ENCODE results near the gene THEM4.

The THEM4 gene

GRCh38 chr1:151867765-151868411, 41.4 kb downstream of the THEM4 start:
- DNase-seq: no peak
- Histone ChIP-seq H3K9me3 (ENCODE audit: severe bottlenecking) (no peaks in the 10 kb centered on the region), H3K27me3 (ENCODE audit: insufficient read depth, low read depth, severe bottlenecking) (no peaks in the 10 kb centered on the region), H3K27ac (no peak overlapping the region), H3K4me3 (ENCODE audit: low read depth, low read length) (no peak overlapping the region), H3K36me3 (no peaks in the 10 kb centered on the region)
- TF ChIP-seq, protein P1, sequence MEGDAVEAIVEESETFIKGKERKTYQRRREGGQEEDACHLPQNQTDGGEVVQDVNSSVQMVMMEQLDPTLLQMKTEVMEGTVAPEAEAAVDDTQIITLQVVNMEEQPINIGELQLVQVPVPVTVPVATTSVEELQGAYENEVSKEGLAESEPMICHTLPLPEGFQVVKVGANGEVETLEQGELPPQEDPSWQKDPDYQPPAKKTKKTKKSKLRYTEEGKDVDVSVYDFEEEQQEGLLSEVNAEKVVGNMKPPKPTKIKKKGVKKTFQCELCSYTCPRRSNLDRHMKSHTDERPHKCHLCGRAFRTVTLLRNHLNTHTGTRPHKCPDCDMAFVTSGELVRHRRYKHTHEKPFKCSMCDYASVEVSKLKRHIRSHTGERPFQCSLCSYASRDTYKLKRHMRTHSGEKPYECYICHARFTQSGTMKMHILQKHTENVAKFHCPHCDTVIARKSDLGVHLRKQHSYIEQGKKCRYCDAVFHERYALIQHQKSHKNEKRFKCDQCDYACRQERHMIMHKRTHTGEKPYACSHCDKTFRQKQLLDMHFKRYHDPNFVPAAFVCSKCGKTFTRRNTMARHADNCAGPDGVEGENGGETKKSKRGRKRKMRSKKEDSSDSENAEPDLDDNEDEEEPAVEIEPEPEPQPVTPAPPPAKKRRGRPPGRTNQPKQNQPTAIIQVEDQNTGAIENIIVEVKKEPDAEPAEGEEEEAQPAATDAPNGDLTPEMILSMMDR (IDR thresholded peaks at IDR 0.05; ENCODE audit: low read depth, low read length): no peak

GRCh38 chr1:151867321-151867720, 42.0 kb downstream of the THEM4 start:
- Histone ChIP-seq H3K27ac (no peak overlapping the region), H3K9me3 (ENCODE audit: severe bottlenecking) (no peaks in the 10 kb centered on the region), H3K27me3 (ENCODE audit: insufficient read depth, low read depth, severe bottlenecking) (no peaks in the 10 kb centered on the region), H3K36me3 (no peaks in the 10 kb centered on the region), H3K4me3 (ENCODE audit: low read depth, low read length) (no peak overlapping the region)
- no peak for DNase-seq
- TF ChIP-seq, protein P1 (IDR thresholded peaks at IDR 0.05; ENCODE audit: low read depth, low read length): no peak

DNA sequence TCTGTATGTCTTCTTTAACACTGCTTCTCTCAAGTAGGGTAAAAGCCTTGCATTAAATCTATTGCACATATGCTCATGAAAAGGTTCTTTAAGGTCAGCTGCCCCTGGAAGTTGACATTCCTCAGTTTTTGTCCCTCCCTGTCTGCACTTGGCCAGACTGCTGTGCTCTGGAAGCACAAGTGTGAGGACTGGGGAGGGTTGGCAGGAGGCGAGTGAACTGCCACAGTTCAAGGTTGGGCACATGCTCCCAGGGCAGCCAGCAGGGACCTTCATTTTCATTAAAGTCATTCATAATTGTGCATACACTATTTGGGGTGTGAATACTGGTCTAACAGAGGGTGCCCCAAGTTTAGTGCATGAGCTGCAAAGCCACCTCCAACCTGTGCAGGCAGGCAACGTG, 44.9 kb downstream of the THEM4 start:
- TF ChIP-seq, protein P1 (IDR thresholded peaks at IDR 0.05; ENCODE audit: low read depth, low read length): no peak
- H3K9me3 ChIP-seq (ENCODE audit: severe bottlenecking): no peaks in the 10 kb centered on the region
- peak; percentile 64 for DNase-seq
- no peak overlapping the region for H3K4me3 ChIP-seq (ENCODE audit: low read depth, low read length)
- H3K27ac ChIP-seq: no peak overlapping the region
- H3K27me3 ChIP-seq (ENCODE audit: insufficient read depth, low read depth, severe bottlenecking): no peaks in the 10 kb centered on the region
- H3K36me3 ChIP-seq: no peaks in the 10 kb centered on the region

DNA sequence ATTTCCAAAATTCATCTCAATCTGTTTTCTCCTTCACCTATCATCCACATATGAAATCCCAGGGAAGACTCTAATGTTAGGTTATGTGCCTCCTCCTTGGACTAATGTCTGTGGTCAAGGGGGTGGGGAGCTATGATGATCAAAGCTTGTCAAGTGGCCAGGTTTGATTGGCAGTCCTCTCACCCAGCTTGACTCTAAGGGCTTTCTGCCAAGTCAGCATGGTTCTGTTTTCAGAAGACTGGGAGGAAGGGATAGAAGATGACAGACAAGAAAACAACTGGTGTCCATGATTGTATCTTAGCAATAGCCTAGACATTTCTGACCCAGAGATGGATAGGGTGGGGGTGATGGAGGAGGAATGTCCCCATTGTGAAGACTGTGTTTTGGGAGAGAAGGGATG, 46.7 kb downstream of the THEM4 start:
- Histone ChIP-seq H3K36me3 (no peaks in the 10 kb centered on the region), H3K9me3 (ENCODE audit: severe bottlenecking) (no peaks in the 10 kb centered on the region), H3K27me3 (ENCODE audit: insufficient read depth, low read depth, severe bottlenecking) (no peaks in the 10 kb centered on the region), H3K27ac (no peak overlapping the region), H3K4me3 (ENCODE audit: low read depth, low read length) (no peak overlapping the region)
- TF ChIP-seq, protein P1 (IDR thresholded peaks at IDR 0.05; ENCODE audit: low read depth, low read length): no peak
- no peak for DNase-seq

- no peaks in the 10 kb centered on the region for H3K9me3 ChIP-seq (ENCODE audit: severe bottlenecking)
- no peak overlapping the region for H3K4me3 ChIP-seq (ENCODE audit: low read depth, low read length)
- TF ChIP-seq, protein P1 (IDR thresholded peaks at IDR 0.05; ENCODE audit: low read depth, low read length): no peak
- H3K36me3 ChIP-seq: no peaks in the 10 kb centered on the region
- H3K27ac ChIP-seq: no peak overlapping the region
- no peaks in the 10 kb centered on the region for H3K27me3 ChIP-seq (ENCODE audit: insufficient read depth, low read depth, severe bottlenecking)
- no peak for DNase-seq
Observed at GRCh38 chr1:151860504-151861187, 48.7 kb downstream of the THEM4 start.

All from WERI-Rb-1 (cell line).